Measurements from ENCODE around the gene RTP2. TPM values are rescaled to one million over a fixed set of nuclear protein-coding genes. Genes with fewer than 3 reads are reported as not detected.

Gene RTP2, protein sequence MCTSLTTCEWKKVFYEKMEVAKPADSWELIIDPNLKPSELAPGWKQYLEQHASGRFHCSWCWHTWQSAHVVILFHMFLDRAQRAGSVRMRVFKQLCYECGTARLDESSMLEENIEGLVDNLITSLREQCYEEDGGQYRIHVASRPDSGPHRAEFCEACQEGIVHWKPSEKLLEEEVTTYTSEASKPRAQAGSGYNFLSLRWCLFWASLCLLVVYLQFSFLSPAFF
- total RNA-seq, result not detected in 2 replicates

DNA sequence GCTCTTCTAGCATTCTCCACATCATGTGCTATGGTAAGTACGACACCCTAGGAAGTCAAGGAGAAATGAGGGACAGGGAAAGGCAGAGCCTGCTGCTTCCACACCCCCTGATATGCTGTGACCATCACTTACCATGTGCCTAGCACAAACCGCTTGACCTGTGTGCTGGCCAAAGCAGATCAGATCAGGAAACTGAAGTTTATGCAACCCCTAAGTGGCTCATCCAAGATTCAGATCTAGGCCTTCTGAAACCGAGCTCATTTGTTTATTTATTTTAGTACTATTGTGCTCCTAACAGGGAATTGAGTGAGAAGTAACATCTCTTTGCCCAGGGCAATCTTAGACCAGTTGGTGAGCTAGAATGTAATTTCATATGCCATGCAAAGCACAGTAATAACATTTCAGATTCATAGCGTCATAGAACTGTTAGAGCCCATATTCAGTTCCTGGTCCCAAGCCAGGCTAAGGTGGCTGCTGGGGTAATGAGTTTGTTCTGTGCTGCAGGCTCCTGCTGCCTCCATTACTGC, at the start of gene RTP2:
Gene RTP2, minus strand, starts transcription at position 51 of the 527 bp plus-strand sequence. CDS start 429 bp downstream, outside the sequence.

DNA sequence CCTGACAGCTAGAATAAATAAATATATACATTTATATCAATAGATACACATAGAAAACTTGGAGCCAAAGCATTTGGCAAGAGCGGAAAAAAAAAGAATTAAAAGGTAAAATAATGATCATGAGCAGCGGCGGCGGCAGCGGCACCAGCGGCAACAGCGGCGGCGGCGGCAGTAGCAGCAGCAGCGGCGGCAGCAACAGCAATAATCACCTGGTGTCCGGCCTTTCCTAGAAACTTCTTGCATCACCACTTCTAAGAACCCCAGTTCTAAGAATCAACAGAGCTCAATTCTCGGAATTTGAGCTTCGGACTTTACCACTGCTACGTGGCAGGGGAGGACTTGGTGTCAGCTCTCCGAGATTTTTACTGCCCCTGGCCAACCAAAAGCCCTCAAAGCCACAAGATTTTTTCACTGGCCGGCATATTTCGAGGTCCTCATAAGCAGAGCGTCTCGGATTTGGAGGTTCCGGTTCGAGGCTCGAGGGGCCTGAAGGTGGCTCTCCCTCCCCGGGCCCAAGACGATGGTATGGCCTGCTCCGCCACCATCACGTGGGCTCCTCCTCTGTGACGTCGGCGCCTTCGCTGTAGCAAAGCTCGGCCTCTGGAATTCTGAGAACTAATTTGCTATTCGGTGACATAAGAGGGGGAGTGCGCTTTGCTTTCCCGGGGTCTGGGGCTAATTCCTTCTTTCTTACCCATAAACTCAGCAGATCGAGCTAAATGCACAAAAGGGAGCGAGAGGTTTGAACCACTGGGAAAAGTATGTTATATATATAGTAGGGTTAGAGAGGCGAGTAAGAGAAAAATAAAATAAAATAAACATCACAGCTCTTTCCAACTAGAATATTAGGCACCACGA, 43.1 kb upstream of the RTP2 start, which contains the start of gene BCL6:
Gene BCL6, minus strand, starts transcription at position 268 of the 858 bp plus-strand sequence. CDS start 11,775 bp downstream, outside the sequence.

DNA sequence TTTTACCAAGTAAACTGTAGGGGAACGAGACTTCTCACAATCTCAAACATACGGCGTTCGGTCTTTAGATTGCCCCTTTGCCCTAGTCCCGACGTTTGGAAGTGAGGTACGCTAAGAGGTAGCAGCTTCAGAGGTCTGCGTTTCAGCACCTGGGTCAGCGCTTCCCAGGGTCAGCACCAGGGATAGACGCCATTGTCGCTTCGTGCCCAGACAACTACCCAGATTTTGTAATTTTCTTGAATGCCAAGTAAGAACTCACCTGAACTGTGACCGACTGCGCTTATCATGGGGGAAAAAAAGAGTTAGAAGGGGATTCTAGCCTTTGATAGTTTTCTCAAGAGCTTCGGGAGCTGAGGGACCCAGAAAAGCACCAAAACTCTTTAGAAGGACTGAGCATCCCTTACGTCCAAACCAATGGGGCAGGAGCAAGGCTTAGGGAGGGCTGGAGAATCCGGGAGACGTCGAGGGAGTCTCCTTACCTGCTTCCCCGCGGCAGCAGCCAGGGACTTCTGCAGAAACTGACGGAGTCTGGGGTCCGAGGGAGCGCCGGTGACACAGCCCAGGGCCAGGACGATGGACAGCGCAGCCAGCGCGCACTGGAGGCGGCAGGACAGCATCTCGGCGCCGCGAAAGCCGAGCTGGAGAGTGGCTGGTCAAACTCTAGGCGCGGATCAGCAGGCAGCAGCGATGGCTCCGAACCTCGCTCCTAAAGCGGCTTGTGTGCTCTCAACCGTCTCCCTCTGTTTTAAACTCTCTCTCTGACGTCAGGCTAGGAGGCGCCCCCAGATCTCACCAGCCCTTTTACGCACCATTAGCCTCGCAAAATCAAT, 32.5 kb downstream of the RTP2 start, which contains the start of gene SST:
Gene SST, minus strand, starts transcription at position 720 of the 830 bp plus-strand sequence. Its CDS starts 103 bp downstream, at position 617.

Other genes starting within 250 kb of the RTP2 start
- not detected in 2 replicates for gene SST, start 32.2 kb downstream of the RTP2 start, total RNA-seq
- gene BCL6, start 42.9 kb upstream of the RTP2 start, total RNA-seq, result 7.1 and 13.8 TPM in 2 replicates

Data from airway epithelial cell (primary cell).